HL-60 (cell line): ENCODE measurements around the gene MTCL1.

Experiments used
- DNase-seq, 2 experiments: peaks; one replicate each; pipeline ENCODE4 v3.0.0-alpha.2; 2010 to 2020; ENCODE audit warnings: low read depth in 1 of 2, low spot score in 1 of 2
- H3K27ac ChIP-seq: fragments of 250-450 bp; sonication (Bioruptor Pico); replicated peaks from 2 replicates; pipeline ENCODE4 v1.5.1; 2020; ENCODE audit warnings: mild to moderate bottlenecking, moderate library complexity
- H3K27me3 ChIP-seq: fragments of 250-450 bp; sonication (Bioruptor Pico); 2 replicates; pipeline ENCODE4 v1.5.1; 2021; ENCODE audit warnings: mild to moderate bottlenecking, moderate library complexity; ENCODE audit not compliant: insufficient read depth, poor library complexity, severe bottlenecking
- H3K4me3 ChIP-seq: replicated peaks from 2 replicates; pipeline ENCODE4 v1.5.1; 2011; ENCODE audit warnings: mild to moderate bottlenecking, control low read depth, low read length; ENCODE audit not compliant: insufficient read depth
- CTCF ChIP-seq: IDR thresholded peaks from one replicate; pipeline ENCODE4 v1.5.1; 2011; ENCODE audit warnings: low read length, control low read depth, inconsistent platforms; ENCODE audit not compliant: insufficient read depth
- GABPA ChIP-seq: IDR thresholded peaks from 2 replicates; pipeline ENCODE4 v1.6.1; 2012; ENCODE audit warnings: low read depth
- POLR2AphosphoS5 ChIP-seq: IDR thresholded peaks from 2 replicates; pipeline ENCODE4 v1.6.1; 2012; ENCODE audit warnings: low read depth
- REST ChIP-seq: IDR thresholded peaks from 2 replicates; pipeline ENCODE4 v1.6.1; 2012; ENCODE audit warnings: low read depth; ENCODE audit not compliant: insufficient replicate concordance
- SPI1 ChIP-seq: IDR thresholded peaks from 2 replicates; pipeline ENCODE4 v1.6.1; 2012; ENCODE audit warnings: low read depth, mild to moderate bottlenecking, borderline replicate concordance

MTCL1 gene

GRCh38 chr18:8881103-8881502 lies 175.7 kb downstream of the MTCL1 start:
- Histone ChIP-seq H3K27ac (no peak overlapping the region), H3K4me3 (no peak overlapping the region), H3K27me3 (peaks cover 17% of the 10 kb centered on the region)
- TF ChIP-seq SPI1 (no peak), CTCF (no peak), REST (no peak), GABPA (no peak), POLR2AphosphoS5 (no peak)
- DNase-seq: no peak
